GM13977 (cell line): ENCODE data around the gene OTOF.

Experiments used
- DNase-seq: peaks from one replicate; pipeline ENCODE4 v3.0.0; 2012; ENCODE audit warnings: low spot score
- in situ Hi-C: fragments of 300-500 bp; cut with MboI; formaldehyde crosslinking; loops from one replicate; pipeline ENCODE4 v1.12.0; 2022; ENCODE audit warnings: low sequenced_read_pairs, low pct_unique_long_range_greater_than_20kb, mixed read lengths, inconsistent platforms; ENCODE audit not compliant: unreplicated experiment
- TF ChIP-seq, protein P1 (sequence below): IDR thresholded peaks from 2 replicates; pipeline ENCODE4 v1.5.1; 2012; ENCODE audit warnings: mild to moderate bottlenecking, control low read depth; ENCODE audit not compliant: insufficient read depth; ENCODE audit errors: extremely low read depth, missing control alignments

Gene OTOF

DNA sequence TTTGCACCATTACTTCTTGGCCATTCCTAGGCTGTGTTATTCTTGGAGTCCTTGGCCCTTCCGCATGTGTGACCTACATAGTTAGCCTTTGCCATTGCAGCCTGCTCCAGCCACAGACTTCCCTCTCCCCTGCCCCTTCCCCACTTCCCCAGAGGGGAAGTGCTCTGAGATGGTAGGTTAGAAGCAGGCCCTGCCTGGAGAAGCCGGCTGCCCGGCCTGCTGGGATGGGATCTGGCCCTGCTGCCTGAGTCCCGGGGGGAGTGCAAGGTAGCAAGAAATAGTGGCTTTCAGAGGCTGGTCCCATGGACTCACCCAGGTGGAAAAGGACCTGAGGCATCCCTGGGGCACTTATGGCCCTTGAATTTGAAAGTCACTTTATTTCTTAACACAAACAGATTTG is 28.4 kb upstream of the OTOF start:
- TF ChIP-seq, protein P1, sequence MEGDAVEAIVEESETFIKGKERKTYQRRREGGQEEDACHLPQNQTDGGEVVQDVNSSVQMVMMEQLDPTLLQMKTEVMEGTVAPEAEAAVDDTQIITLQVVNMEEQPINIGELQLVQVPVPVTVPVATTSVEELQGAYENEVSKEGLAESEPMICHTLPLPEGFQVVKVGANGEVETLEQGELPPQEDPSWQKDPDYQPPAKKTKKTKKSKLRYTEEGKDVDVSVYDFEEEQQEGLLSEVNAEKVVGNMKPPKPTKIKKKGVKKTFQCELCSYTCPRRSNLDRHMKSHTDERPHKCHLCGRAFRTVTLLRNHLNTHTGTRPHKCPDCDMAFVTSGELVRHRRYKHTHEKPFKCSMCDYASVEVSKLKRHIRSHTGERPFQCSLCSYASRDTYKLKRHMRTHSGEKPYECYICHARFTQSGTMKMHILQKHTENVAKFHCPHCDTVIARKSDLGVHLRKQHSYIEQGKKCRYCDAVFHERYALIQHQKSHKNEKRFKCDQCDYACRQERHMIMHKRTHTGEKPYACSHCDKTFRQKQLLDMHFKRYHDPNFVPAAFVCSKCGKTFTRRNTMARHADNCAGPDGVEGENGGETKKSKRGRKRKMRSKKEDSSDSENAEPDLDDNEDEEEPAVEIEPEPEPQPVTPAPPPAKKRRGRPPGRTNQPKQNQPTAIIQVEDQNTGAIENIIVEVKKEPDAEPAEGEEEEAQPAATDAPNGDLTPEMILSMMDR, result no peak
- in situ Hi-C loops, result no loop called here
- no peak for DNase-seq

DNA sequence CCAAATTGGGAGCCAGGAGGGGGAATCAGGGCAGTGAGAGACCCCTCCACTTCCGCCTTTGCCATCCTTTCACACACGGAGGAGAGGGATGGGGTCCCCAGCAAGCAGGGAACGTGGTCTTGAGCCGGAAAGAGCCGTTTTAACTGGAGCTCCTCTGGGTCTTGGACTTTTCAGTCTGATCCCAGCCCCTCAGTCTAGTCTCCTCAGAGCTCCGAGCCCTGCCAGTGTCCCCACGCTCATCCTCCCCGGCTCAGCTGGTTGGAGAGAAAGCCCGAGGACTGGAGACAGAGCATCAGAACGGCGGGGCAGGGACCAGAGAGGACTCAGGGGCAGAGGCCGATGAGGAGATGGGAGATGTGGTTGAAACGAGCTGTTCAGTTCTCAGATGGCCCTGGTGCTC is 26.1 kb upstream of the OTOF start:
- TF ChIP-seq, protein P1, result no peak
- in situ Hi-C loops, result no loop called here
- no peak for DNase-seq

DNA sequence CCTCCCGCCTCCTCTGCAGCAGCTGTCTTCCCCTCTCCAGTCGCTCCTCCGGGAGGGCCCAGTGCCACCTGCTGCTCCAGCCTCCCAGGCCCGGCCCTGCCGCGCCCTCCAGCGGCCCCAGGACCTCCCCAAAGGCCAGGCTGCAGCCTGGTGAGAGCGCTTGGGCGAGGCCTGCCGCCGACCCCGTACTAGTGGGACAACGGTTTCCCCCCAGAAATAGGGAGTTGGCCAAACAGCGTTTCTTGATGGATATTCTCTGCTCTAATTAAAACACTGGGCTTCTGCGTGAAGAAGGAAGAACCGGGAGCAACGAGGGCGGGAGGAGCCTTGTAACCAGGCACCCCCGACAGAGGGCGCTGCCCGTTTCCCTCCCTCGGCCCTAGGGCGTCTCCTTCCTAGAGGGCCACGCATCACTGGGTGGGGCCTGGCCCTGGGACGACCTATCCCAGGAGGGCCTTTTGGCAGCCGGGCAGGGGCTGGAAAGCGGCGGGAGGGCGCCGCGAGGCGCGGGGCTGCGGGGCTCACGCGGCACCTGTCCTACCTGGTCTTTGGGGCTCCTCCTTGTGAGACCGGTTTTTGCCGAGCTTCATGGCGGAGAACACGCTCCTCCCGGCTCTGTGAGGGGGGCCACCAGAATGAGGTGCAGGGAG is 25.4 kb upstream of the OTOF start:
- TF ChIP-seq, protein P1, result peak; percentile 82
- peak; percentile 92 for DNase-seq
- in situ Hi-C loops, result no loop called here

DNA sequence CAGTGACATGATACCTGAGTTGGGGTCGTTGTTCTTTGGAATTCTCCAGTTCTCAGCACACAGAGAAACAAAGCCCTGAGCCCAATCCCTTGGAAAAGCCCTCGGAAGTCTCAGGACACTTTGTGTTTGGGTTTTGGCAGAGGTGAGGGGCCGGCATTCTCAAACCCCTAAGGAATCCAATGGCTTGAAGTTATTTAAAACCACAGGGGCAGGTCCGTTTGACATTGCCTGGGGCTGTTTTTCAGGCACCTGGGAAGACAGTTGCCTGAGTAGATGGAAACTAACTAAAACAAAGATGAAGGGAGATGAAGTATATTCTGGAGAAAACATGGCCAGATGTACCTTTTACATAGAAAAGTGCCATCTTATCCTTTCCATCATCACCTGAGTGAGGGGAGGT is 22.5 kb upstream of the OTOF start:
- TF ChIP-seq, protein P1, result no peak
- in situ Hi-C loops, result no loop called here
- DNase-seq, result no peak

DNA sequence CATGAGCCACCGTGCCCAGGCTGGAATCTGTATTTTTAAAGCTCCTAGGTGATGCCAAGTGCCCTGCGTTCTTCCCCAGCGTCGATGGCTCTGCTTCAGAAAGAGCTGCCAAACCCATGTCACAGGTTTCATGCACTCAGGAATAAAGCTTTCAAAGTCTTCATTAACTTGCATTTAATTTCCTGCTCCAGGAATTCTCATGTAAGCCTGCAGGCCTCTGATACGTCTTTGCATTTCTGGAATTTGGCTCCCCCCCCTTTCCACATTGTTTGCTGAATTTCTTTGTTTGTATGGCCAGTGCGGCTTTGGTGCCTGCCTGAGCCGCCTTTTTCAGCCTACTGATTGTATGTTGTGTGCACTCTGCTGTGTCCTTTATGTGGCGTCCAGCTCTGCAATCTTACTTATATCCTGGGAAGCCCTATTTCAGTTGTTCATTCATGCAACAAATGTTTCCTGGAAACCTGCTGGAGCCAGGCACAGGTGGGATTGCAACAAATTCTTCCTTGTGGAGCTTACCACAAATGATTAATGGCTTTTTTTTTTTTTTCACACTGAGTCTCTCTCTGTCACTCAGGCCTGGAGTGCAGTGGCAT is 17.9 kb upstream of the OTOF start:
- TF ChIP-seq, protein P1, result no peak
- in situ Hi-C loops, result no loop called here
- DNase-seq, result no peak

DNA sequence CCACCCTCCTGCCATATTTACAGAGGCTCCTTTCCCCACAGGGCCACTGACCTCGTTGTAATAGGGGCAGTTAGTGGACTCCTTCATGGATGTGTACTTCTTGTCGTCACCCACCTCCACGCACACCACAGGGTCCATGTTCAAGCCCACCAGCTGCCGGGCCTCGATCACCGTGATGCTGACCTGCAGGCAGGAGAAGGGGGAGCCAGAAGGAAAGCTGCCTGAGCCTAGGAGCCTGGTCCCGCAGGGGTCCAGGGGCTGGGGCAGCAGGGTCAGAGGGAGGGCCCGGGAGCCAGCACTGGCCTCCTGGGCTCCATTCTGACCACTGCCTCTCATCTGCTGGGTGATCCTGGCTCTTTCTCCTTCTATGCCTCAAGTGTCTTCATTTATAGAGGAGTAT is 17.0 kb upstream of the OTOF start:
- TF ChIP-seq, protein P1, result no peak
- no peak for DNase-seq
- in situ Hi-C loops, result no loop called here

DNA sequence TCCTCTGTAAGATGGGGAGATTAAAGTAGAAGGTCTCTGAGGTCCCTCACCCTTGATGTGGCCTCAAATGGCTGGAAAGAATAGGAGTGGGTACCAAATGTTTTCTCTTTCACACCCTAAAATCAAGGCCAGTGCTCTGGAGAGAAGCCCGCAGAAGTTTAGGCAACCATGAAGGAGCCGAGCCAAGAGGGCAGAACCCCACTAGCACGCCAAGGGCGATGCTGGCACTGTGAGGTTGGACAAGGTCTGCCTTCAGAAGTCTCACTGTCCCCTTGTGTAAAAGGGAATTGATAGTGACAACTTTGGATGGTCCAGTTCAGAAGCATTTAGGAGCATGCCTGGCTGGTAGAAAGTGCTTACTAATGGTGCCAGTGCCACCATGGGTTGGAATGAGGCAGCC is 16.3 kb upstream of the OTOF start:
- TF ChIP-seq, protein P1, result no peak
- in situ Hi-C loops, result no loop called here
- DNase-seq, result no peak
